ENCODE data around the gene SNRNP40.

The SNRNP40 gene

DNA sequence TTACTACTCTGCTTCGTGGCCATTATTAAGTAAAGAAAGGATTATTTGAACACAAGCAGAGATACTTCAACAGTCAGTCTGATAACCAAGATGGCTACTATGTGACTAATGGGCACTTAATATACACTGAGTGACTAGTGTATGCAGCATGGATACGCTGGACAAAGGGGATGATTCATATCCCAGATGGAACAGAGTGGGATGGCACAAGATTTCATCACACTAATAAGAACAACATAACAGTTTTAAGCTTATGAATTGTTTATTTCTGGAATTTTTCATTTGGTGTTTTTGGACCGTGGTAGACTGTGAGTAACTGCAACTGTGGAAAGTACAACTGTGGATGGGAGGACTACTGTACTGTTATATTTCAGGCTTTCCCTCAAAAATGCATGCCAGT lies 9.7 kb upstream of the SNRNP40 start:
- TF ChIP-seq CTCF (IDR thresholded peaks at IDR 0.05; ENCODE audit: control insufficient read depth, extremely low read depth, insufficient read depth), result no peak
- DNase-seq (ENCODE audit: low read depth), result no peak
- no peak overlapping the region for H3K4me3 ChIP-seq (ENCODE audit: low read depth, low read length)

GRCh38 chr1:31302709-31303441 lies 6.3 kb upstream of the SNRNP40 start:
- DNase-seq (ENCODE audit: low read depth), result no peak

DNA sequence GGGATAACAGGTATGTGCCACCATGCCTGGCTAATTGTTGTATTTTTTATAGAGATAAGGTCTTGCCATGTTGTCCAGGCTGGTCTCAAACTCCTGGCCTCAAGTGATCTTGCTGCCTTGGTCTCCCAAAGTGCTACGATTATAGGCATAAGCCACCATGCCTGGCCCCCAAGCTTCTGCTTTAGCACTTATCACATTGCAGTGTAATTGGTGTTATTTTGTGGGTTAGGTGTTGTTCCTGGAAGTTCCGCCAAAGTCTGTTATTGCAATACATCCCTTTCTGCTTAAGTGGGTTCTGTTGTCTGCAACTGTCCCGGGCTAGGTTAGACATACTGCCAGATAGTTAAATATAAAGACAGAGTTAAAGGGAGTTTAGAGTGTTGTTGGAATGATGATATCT lies 3.6 kb upstream of the SNRNP40 start:
- no peak for DNase-seq (ENCODE audit: low read depth)
- H3K4me3 ChIP-seq (ENCODE audit: low read depth, low read length), result no peak overlapping the region
- no peak for TF ChIP-seq CTCF (IDR thresholded peaks at IDR 0.05; ENCODE audit: control insufficient read depth, extremely low read depth, insufficient read depth)

More at GRCh38 chr1:31302709-31303441, 6.3 kb upstream of the SNRNP40 start:
- H3K4me3 ChIP-seq (ENCODE audit: low read depth, low read length), result no peak overlapping the region
- TF ChIP-seq CTCF (IDR thresholded peaks at IDR 0.05; ENCODE audit: control insufficient read depth, extremely low read depth, insufficient read depth), result no peak

DNA sequence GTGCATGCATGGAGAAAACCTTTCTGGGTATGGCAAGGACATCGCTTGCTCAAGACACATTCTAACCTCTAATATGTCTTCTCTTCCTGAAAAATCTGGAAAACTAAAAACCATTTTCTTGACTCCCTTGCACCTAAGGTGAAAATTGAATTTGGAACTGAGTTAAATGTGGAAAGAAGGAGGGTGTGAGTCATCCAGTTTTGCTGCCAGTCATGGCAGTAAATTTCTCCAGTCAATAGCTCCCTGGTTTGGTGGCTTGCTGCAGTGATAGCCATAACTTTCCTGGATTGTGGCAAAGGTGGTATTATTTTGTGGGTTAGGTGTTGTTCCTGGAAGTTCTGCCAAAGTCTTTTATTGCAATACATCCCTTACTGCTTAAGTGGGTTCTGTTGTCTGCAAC lies 2.8 kb upstream of the SNRNP40 start:
- TF ChIP-seq CTCF (IDR thresholded peaks at IDR 0.05; ENCODE audit: control insufficient read depth, extremely low read depth, insufficient read depth), result no peak
- DNase-seq (ENCODE audit: low read depth), result no peak
- no peak overlapping the region for H3K4me3 ChIP-seq (ENCODE audit: low read depth, low read length)

DNA sequence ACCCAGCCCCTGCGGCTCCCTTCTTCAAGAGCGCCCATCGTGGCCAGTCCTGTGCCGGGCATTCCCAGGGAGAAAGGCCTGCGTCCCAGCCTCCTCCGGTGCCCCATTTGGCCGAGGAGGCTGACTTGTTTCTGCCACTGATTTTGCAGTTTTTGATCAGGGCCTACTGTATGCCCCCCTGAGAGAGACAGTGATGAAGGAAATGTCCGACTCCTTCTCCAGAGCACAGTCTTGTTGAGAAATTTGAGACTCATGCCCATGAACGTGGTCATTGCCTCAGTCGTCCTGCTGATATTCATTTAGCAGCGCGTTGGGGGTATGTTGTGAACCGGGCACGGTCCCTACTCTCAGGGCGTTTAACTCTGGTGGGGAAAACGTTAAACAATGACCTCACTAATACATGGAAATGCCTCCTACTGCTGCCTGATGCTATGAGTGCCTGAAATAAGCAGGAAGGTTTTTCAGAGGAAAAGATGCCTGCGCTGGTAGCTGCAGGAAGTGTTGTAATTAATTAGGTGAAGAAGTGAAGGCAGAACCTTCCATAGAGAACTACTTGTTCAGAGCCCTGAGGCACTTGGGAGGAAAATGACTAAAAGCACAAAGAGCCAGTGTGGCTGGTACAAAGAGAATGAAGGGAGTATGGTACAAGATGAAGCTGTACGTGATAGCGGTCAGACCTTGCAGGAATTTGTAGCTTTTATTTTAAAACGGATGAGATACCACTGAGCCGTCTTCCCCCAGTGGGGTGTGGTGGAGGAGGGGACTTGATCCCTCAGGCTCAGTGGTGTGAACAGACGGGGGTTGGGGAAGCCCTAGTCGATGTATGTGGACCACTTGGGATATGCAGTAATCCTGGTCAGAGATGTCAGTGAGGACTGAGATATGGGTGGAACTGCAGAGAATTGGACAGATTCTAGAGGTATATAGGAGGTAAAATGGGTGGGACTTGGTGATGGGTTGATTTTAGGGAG lies 974 bp upstream of the SNRNP40 start:
- no peak for DNase-seq (ENCODE audit: low read depth)
- TF ChIP-seq CTCF (IDR thresholded peaks at IDR 0.05; ENCODE audit: control insufficient read depth, extremely low read depth, insufficient read depth), result no peak
- peak overlapping the region; percentile 80 for H3K4me3 ChIP-seq (ENCODE audit: low read depth, low read length)

- H3K4me3 ChIP-seq (ENCODE audit: low read depth, low read length), result peak overlapping the region; percentile 80
- DNase-seq (ENCODE audit: low read depth), result no peak
- no peak for TF ChIP-seq CTCF (IDR thresholded peaks at IDR 0.05; ENCODE audit: control insufficient read depth, extremely low read depth, insufficient read depth)
These were observed 608 bp downstream of the SNRNP40 start for GRCh38 chr1:31295874-31296485.

Data from LNCaP clone FGC (cell line).